ENCODE results near the gene PPARG. TPM values are rescaled to one million over a fixed set of nuclear protein-coding genes. Genes with fewer than 3 reads are reported as not detected.

PPARG gene
- total and polyA plus RNA-seq, 9 donors = 12.8 to 53.6 (median 32.4) TPM

- Histone ChIP-seq H3K36me3 (no peaks in the 10 kb centered on the region), H3K4me3 (no peak overlapping the region), H3K27ac (no peak overlapping the region), H3K4me1 (ENCODE audit: insufficient read depth) (peaks cover 24% of the 10 kb centered on the region), H3K9me3 (no peaks in the 10 kb centered on the region), H3K27me3 (no peaks in the 10 kb centered on the region)
- intact Hi-C loops (cut with DNase I) = no loop called here
- no peak for DNase-seq
- no peak for TF ChIP-seq POLR2A (IDR thresholded peaks at IDR 0.05)
- no peak for TF ChIP-seq EP300 (IDR thresholded peaks at IDR 0.05)
- TF ChIP-seq, protein P1, sequence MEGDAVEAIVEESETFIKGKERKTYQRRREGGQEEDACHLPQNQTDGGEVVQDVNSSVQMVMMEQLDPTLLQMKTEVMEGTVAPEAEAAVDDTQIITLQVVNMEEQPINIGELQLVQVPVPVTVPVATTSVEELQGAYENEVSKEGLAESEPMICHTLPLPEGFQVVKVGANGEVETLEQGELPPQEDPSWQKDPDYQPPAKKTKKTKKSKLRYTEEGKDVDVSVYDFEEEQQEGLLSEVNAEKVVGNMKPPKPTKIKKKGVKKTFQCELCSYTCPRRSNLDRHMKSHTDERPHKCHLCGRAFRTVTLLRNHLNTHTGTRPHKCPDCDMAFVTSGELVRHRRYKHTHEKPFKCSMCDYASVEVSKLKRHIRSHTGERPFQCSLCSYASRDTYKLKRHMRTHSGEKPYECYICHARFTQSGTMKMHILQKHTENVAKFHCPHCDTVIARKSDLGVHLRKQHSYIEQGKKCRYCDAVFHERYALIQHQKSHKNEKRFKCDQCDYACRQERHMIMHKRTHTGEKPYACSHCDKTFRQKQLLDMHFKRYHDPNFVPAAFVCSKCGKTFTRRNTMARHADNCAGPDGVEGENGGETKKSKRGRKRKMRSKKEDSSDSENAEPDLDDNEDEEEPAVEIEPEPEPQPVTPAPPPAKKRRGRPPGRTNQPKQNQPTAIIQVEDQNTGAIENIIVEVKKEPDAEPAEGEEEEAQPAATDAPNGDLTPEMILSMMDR (IDR thresholded peaks at IDR 0.05) = no peak
- 91 to 95% (median 92%) methylated on average over 12 of the region's 12 CpGs for WGBS, 3 donors
Measured at GRCh38 chr3:12424635-12425319, 135.9 kb downstream of the PPARG start.

GRCh38 chr3:12425850-12426579, 137.1 kb downstream of the PPARG start:
- no peak overlapping the region for H3K27ac ChIP-seq
- H3K27me3 ChIP-seq = no peaks in the 10 kb centered on the region
- no peaks in the 10 kb centered on the region for H3K36me3 ChIP-seq
- H3K4me3 ChIP-seq = no peak overlapping the region
- H3K9me3 ChIP-seq = no peaks in the 10 kb centered on the region
- 69 to 77% (median 76%) methylated on average over 11 of the region's 11 CpGs for WGBS, 3 donors
- TF ChIP-seq, protein P1 (IDR thresholded peaks at IDR 0.05) = no peak
- TF ChIP-seq POLR2A (IDR thresholded peaks at IDR 0.05) (no peak), EP300 (IDR thresholded peaks at IDR 0.05) (no peak)
- intact Hi-C loops (cut with DNase I) = no loop called here
- H3K4me1 ChIP-seq (ENCODE audit: insufficient read depth) = peaks cover 22% of the 10 kb centered on the region
- no peak for DNase-seq

- WGBS, 3 donors = 78 to 89% (median 87%) methylated on average over 4 of the region's 4 CpGs
- TF ChIP-seq, protein P1 (IDR thresholded peaks at IDR 0.05) = no peak
- TF ChIP-seq POLR2A (IDR thresholded peaks at IDR 0.05) = no peak
- no peak for TF ChIP-seq EP300 (IDR thresholded peaks at IDR 0.05)
- no peak for DNase-seq
- Histone ChIP-seq H3K27ac (no peak overlapping the region), H3K36me3 (no peaks in the 10 kb centered on the region), H3K27me3 (no peaks in the 10 kb centered on the region), H3K4me1 (ENCODE audit: insufficient read depth) (peaks cover 15% of the 10 kb centered on the region), H3K4me3 (no peak overlapping the region), H3K9me3 (no peaks in the 10 kb centered on the region)
- intact Hi-C loops (cut with DNase I) = no loop called here
Measured at GRCh38 chr3:12427551-12427950, 138.7 kb downstream of the PPARG start.

DNA sequence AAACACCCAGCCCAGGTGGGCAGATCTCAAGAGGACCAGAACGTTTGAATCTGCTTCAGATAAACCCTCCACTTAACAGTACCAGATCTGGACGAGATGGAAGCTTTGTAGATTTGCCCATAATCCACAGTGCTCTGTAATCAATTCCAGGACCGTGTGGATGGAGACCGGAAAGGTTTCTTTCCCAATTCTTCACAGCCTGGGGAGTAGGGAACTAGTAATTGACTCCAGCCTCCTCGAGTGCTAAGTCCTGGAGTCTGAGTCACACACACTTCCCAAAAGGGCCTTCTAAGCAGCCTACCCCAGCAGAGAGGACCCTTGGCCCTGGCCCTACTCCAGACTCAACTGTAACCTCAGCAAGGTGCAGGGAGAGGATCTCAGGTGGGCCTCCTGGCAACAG, 139.3 kb downstream of the PPARG start:
- intact Hi-C loops (cut with DNase I) = no loop called here
- Histone ChIP-seq H3K27me3 (no peaks in the 10 kb centered on the region), H3K4me3 (no peak overlapping the region), H3K27ac (no peak overlapping the region), H3K4me1 (ENCODE audit: insufficient read depth) (peaks cover 15% of the 10 kb centered on the region), H3K36me3 (no peaks in the 10 kb centered on the region), H3K9me3 (no peaks in the 10 kb centered on the region)
- TF ChIP-seq, protein P1 (IDR thresholded peaks at IDR 0.05) = no peak
- no peak for TF ChIP-seq EP300 (IDR thresholded peaks at IDR 0.05)
- WGBS, 3 donors = 85 to 89% (median 86%) methylated on average over 5 of the region's 5 CpGs
- DNase-seq = no peak
